A673 (cell line): Measurements from ENCODE around the gene FAM174C. TPM values are rescaled to one million over a fixed set of nuclear protein-coding genes. Genes with fewer than 3 reads are reported as not detected.

Experiments used
- BruUV-seq: library from RNA; stranded (reverse); fragments of 400-500 nt; replicated peaks from 2 replicates; lab custom pipeline; 2021; lab: Mats Ljungman, UMichigan
- CTCF ChIA-PET: fragments of 300-600 bp; sonication (Branson Sonifier 250); formaldehyde crosslinking; loops from one replicate; lab custom pipeline; 2022; ENCODE audit warnings: antibody characterized with exemption; lab: Charles Lee
- POLR2A ChIA-PET: fragments of 300-600 bp; sonication (Branson Sonifier 250); formaldehyde crosslinking; loops from one replicate; lab custom pipeline; 2022; ENCODE audit warnings: antibody characterized with exemption; ENCODE audit not compliant: low non-redundant PET; lab: Charles Lee
- DNase-seq: peaks from one replicate; pipeline ENCODE4 v3.0.0-alpha.2; 2015; ENCODE audit warnings: low spot score
- H3K27ac ChIP-seq: fragments of 200-600 bp; sonication (generic); 2 replicates; pipeline ENCODE4 v1.5.1; 2016; ENCODE audit warnings: mixed run types, low read depth, mild to moderate bottlenecking, mixed read lengths, antibody characterized with exemption, low read length; ENCODE audit not compliant: poor library complexity, severe bottlenecking
- H3K27me3 ChIP-seq: fragments of 200-600 bp; sonication (generic); replicated peaks from 2 replicates; pipeline ENCODE4 v1.6.1; 2017; ENCODE audit warnings: mixed run types, low read depth, mild to moderate bottlenecking, mixed read lengths, antibody characterized with exemption, low read length; ENCODE audit not compliant: insufficient read depth, poor library complexity
- H3K36me3 ChIP-seq: fragments of 200-600 bp; sonication (generic); 2 replicates; pipeline ENCODE4 v1.6.1; 2016; ENCODE audit warnings: mixed run types, mild to moderate bottlenecking, mixed read lengths, antibody characterized with exemption, low read length; ENCODE audit not compliant: insufficient read depth, poor library complexity, severe bottlenecking
- H3K4me1 ChIP-seq: fragments of 200-600 bp; sonication (generic); 2 replicates; pipeline ENCODE4 v1.6.1; 2017; ENCODE audit warnings: mixed run types, mild to moderate bottlenecking, mixed read lengths, antibody characterized with exemption, low read length; ENCODE audit not compliant: insufficient read depth, poor library complexity, severe bottlenecking
- H3K4me3 ChIP-seq: fragments of 200-600 bp; sonication (generic); 2 replicates; pipeline ENCODE4 v1.5.1; 2016; ENCODE audit warnings: low read depth, mixed run types, mild to moderate bottlenecking, mixed read lengths, low read length; ENCODE audit not compliant: poor library complexity, severe bottlenecking
- H3K9me3 ChIP-seq: fragments of 200-600 bp; sonication (generic); 2 replicates; pipeline ENCODE4 v1.6.1; 2016; ENCODE audit warnings: mixed run types, low read depth, mild to moderate bottlenecking, mixed read lengths, antibody characterized with exemption, low read length; ENCODE audit not compliant: poor library complexity, severe bottlenecking
- CTCF ChIP-seq: fragments of 300-800, 200-600 bp; sonication (generic); conservative IDR thresholded peaks from 2 replicates; pipeline ENCODE4 v1.5.1; 2017; ENCODE audit warnings: low read depth, mild to moderate bottlenecking, antibody characterized with exemption, low read length, moderate library complexity, mixed read lengths
- EZH2 ChIP-seq: fragments of 200-600 bp; sonication (generic); IDR thresholded peaks from 2 replicates; pipeline ENCODE4 v1.6.1; 2017; ENCODE audit warnings: borderline replicate concordance, low read depth, mild to moderate bottlenecking, mixed read lengths, antibody characterized with exemption, low read length; ENCODE audit not compliant: poor library complexity, severe bottlenecking
- intact Hi-C: fragments of 100-400 bp; cut with micrococcal nuclease; formaldehyde crosslinking; loops from one replicate; pipeline ENCODE4 v1.10.0; 2022; ENCODE audit not compliant: unreplicated experiment
- total RNA-seq: library from RNA; stranded (reverse); gene quantifications from 2 replicates; pipeline ENCODE4 v1.2.3, GENCODE V29; 2021

The FAM174C gene
- total RNA-seq, 1 experiment from 2014 or later = 88.6 TPM

- Histone ChIP-seq H3K9me3 (no peaks in the 10 kb centered on the region), H3K4me3 (no peak overlapping the region), H3K27ac (no peak overlapping the region), H3K36me3 (no peaks in the 10 kb centered on the region), H3K27me3 (no peaks in the 10 kb centered on the region), H3K4me1 (peaks cover 18% of the 10 kb centered on the region)
- no peak for DNase-seq
- TF ChIP-seq EZH2 (no peak), CTCF (no peak)
- CTCF ChIA-PET = no interaction called here
- POLR2A ChIA-PET = no interaction called here
- intact Hi-C loops = no loop called here
- BruUV-seq = no TSS peak
Measured at GRCh38 chr19:1293782-1294604, 18.7 kb downstream of the FAM174C start.

GRCh38 chr19:1294688-1295087 lies 19.4 kb downstream of the FAM174C start:
- CTCF ChIA-PET = no interaction called here
- Histone ChIP-seq H3K27me3 (no peaks in the 10 kb centered on the region), H3K4me3 (no peak overlapping the region), H3K36me3 (no peaks in the 10 kb centered on the region), H3K9me3 (no peaks in the 10 kb centered on the region), H3K27ac (no peak overlapping the region), H3K4me1 (peaks cover 18% of the 10 kb centered on the region)
- intact Hi-C loops = no loop called here
- no peak for TF ChIP-seq CTCF
- no TSS peak for BruUV-seq
- POLR2A ChIA-PET = no interaction called here
- DNase-seq = no peak

- no peaks in the 10 kb centered on the region for H3K27me3 ChIP-seq
- DNase-seq = peak; percentile 52
- no peak for TF ChIP-seq CTCF
- TF ChIP-seq EZH2 = no peak
- CTCF ChIA-PET = interaction anchor here (0.6 kb wide), 1 partner anchor 21 kb away, joined by 4 read pairs; no protein-coding TSS in a partner anchor
- no peak overlapping the region for H3K27ac ChIP-seq
- no TSS peak for BruUV-seq
- H3K36me3 ChIP-seq = no peaks in the 10 kb centered on the region
- intact Hi-C loops = no loop called here
- H3K9me3 ChIP-seq = no peaks in the 10 kb centered on the region
- peak overlapping the region; percentile 21 for H3K4me3 ChIP-seq
- POLR2A ChIA-PET = no interaction called here
- H3K4me1 ChIP-seq = peaks cover 18% of the 10 kb centered on the region
Measured at GRCh38 chr19:1295169-1296012, 20.1 kb downstream of the FAM174C start.
